HCT116 (cell line): ENCODE results near the gene INTS6L. TPM values are rescaled to one million over a fixed set of nuclear protein-coding genes. Genes with fewer than 3 reads are reported as not detected.

Source experiments
- ATAC-seq: fragments of 200-7000 bp; cut with Tn5 transposase; 2 replicates; pipeline ENCODE4 v1.9.1; 2020; ENCODE audit warnings: mild to moderate bottlenecking, moderate library complexity
- BruUV-seq: library from RNA; stranded (reverse); fragments of 400-500 nt; replicated peaks from 2 replicates; lab custom pipeline; 2021; lab: Mats Ljungman, UMichigan
- CTCF ChIA-PET: fragments of 300-600 bp; sonication (Branson Sonifier 250); formaldehyde crosslinking; loops from one replicate; lab custom pipeline; 2021; ENCODE audit warnings: antibody characterized with exemption; lab: Charles Lee
- POLR2A ChIA-PET: fragments of 300-600, 350-600 bp; sonication (Branson Sonifier 250); formaldehyde crosslinking; loops from one replicate; lab custom pipeline; 2021; ENCODE audit warnings: antibody characterized with exemption; lab: Charles Lee
- RAD21 ChIA-PET, 2 experiments: fragments of 300-600 bp; sonication (Branson Sonifier 250); formaldehyde crosslinking; loops; one replicate each; lab custom pipeline; 2023; ENCODE audit warnings: low total read pairs in 2 of 2; ENCODE audit not compliant: uncharacterized antibody in 2 of 2, unreplicated experiment in 2 of 2, low non-redundant PET in 1 of 2; lab: Charles Lee
- DNase-seq: peaks from one replicate; pipeline ENCODE4 v3.0.0-alpha.2; 2010; ENCODE audit warnings: low read depth, low spot score
- H2AFZ ChIP-seq: fragments of 200-600 bp; shearing (Covaris generic), sonication (generic); 2 replicates; pipeline ENCODE4 v1.6.1; 2017; ENCODE audit warnings: low read depth, mixed run types, mixed read lengths, antibody characterized with exemption, low read length; ENCODE audit not compliant: poor library complexity, severe bottlenecking
- H3K27ac ChIP-seq: 2 replicates; pipeline ENCODE4 v1.5.1; 2012; ENCODE audit warnings: low read depth, low read length
- H3K27me3 ChIP-seq: fragments of 200-600 bp; sonication (generic); 2 replicates; pipeline ENCODE4 v1.6.1; 2016; ENCODE audit warnings: mixed run types, low read length, mixed read lengths; ENCODE audit not compliant: insufficient read depth
- H3K36me3 ChIP-seq, 2 experiments: fragments of 200-500 bp in 1 of 2; fragments of 200-600 bp in 1 of 2; sonication (Bioruptor generic) in 1 of 2; sonication (generic) in 1 of 2; 2 replicates each; pipeline versions ENCODE4 v1.5.1 to v1.6.1; 2014 to 2016; ENCODE audit warnings: low read length in 2 of 2, inconsistent platforms in 1 of 2, mixed read lengths in 1 of 2, mixed run types in 1 of 2; ENCODE audit not compliant: insufficient read depth in 2 of 2, control insufficient read depth in 1 of 2
- H3K4me1 ChIP-seq, 2 experiments: fragments of 200-600 bp in 1 of 2; sonication (generic) in 1 of 2; 2 replicates each; pipeline versions ENCODE4 v1.5.1 to v1.6.1; 2012 to 2017; ENCODE audit warnings: low read length in 2 of 2, inconsistent platforms in 1 of 2, mild to moderate bottlenecking in 1 of 2, mixed read lengths in 1 of 2, mixed run types in 1 of 2, moderate library complexity in 1 of 2; ENCODE audit not compliant: insufficient read depth in 2 of 2, control insufficient read depth in 1 of 2
- H3K4me2 ChIP-seq: fragments of 200-600 bp; sonication (generic); 2 replicates; pipeline ENCODE4 v1.6.1; 2017; ENCODE audit warnings: mixed run types, low read length, mixed read lengths
- H3K4me3 ChIP-seq, 2 experiments: fragments of 200-600 bp in 1 of 2; sonication (generic) in 1 of 2; replicated peaks in 1 of 2; 2 replicates each; pipeline ENCODE4 v1.5.1; 2011 to 2016; ENCODE audit warnings: low read length in 2 of 2, control low read depth in 1 of 2, low read depth in 1 of 2, mild to moderate bottlenecking in 1 of 2, mixed read lengths in 1 of 2, mixed run types in 1 of 2
- H3K79me2 ChIP-seq: fragments of 200-600 bp; sonication (generic); 2 replicates; pipeline ENCODE4 v1.6.1; 2017; ENCODE audit warnings: mild to moderate bottlenecking, mixed run types, low read length, moderate library complexity, mixed read lengths; ENCODE audit not compliant: insufficient read depth
- H3K9ac ChIP-seq: fragments of 200-600 bp; sonication (generic); 2 replicates; pipeline ENCODE4 v1.6.1; 2016; ENCODE audit warnings: low read length, mixed read lengths
- H3K9me2 ChIP-seq: fragments of 200-600 bp; sonication (generic), shearing (Covaris generic); 2 replicates; pipeline ENCODE4 v1.6.1; 2017; ENCODE audit warnings: mixed run types, mild to moderate bottlenecking, moderate library complexity; ENCODE audit not compliant: insufficient read depth
- H3K9me3 ChIP-seq, 2 experiments: fragments of 200-500 bp in 1 of 2; fragments of 200-600 bp in 1 of 2; sonication (Bioruptor generic) in 1 of 2; sonication (generic) in 1 of 2; 2 replicates each; pipeline ENCODE4 v1.6.1; 2014 to 2017; ENCODE audit warnings: low read length in 2 of 2, mixed read lengths in 2 of 2, inconsistent platforms in 1 of 2, low read depth in 1 of 2, mild to moderate bottlenecking in 1 of 2, mixed run types in 1 of 2, moderate library complexity in 1 of 2; ENCODE audit not compliant: control insufficient read depth in 1 of 2, insufficient read depth in 1 of 2
- H4K20me1 ChIP-seq: fragments of 200-600 bp; sonication (generic), shearing (Covaris generic); 2 replicates; pipeline ENCODE4 v1.6.1; 2017; ENCODE audit warnings: mixed run types, mild to moderate bottlenecking, moderate library complexity; ENCODE audit not compliant: insufficient read depth
- SRF ChIP-seq: IDR thresholded peaks from 2 replicates; pipeline ENCODE4 v1.6.1; 2012; ENCODE audit warnings: low read depth
- intact Hi-C: fragments of 100-400 bp; cut with micrococcal nuclease; formaldehyde crosslinking; loops from 2 replicates; pipeline ENCODE4 v1.10.0; 2022
- total RNA-seq: library from RNA; stranded (reverse); gene quantifications from one replicate; pipeline ENCODE4 v1.2.1, GENCODE V29; 2021; ENCODE audit not compliant: unreplicated experiment

Gene INTS6L
- total RNA-seq, 1 experiment from 2014 or later: 3.6 TPM

DNA sequence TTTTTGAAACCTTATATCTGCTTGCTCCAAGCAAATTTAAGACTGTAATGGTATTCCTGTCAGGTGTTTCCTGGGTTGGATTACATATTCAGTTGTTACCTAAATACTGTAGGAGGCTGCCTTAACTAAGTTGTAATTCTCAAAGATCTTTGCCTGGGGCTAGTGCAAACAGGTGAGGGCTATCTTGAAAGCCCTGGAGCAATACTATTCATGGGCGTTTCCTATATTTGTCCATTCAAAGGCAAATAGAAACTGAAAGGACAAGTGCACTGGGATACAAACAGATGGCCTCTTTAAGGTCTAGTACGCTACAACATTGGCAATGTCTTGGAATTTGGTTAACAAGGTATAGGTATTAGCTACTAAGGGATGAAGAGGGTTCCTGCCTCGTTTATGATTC, 108.9 kb downstream of the INTS6L start:
- H3K9me2 ChIP-seq: no peaks in the 10 kb centered on the region
- no peaks in the 10 kb centered on the region for H4K20me1 ChIP-seq
- no peaks in the 10 kb centered on the region for H3K27me3 ChIP-seq
- no peaks in the 10 kb centered on the region for H3K79me2 ChIP-seq
- H3K4me2 ChIP-seq: no peak overlapping the region
- H3K4me1 ChIP-seq: no peaks in the 10 kb centered on the region
- no peak overlapping the region for H2AFZ ChIP-seq
- H3K9ac ChIP-seq: no peak overlapping the region
- no peak for ATAC-seq
- no peak for DNase-seq
- no peaks in the 10 kb centered on the region for H3K9me3 ChIP-seq
- CTCF ChIA-PET: no interaction called here
- RAD21 ChIA-PET: no interaction called here
- intact Hi-C loops: no loop called here
- TF ChIP-seq SRF: no peak
- H3K4me3 ChIP-seq: no peak overlapping the region
- no peaks in the 10 kb centered on the region for H3K36me3 ChIP-seq
- no TSS peak for BruUV-seq
- H3K27ac ChIP-seq: no peak overlapping the region
- POLR2A ChIA-PET: no interaction called here

Other genes with a start within 250 kb of the INTS6L start
- gene ETDC, start 211.2 kb upstream of the INTS6L start, total RNA-seq: not detected
- 4.4 TPM for gene ZNF75D, start 176.6 kb upstream of the INTS6L start, total RNA-seq
- gene ZNF449, start 175.9 kb upstream of the INTS6L start, total RNA-seq: 4.7 TPM
- gene SMIM10L2A, start 98.7 kb upstream of the INTS6L start, total RNA-seq: 1.5 TPM
- gene CT45A1, start 193.0 kb downstream of the INTS6L start, total RNA-seq: not detected
- gene CT45A3, start 247.5 kb downstream of the INTS6L start, total RNA-seq: 0.30 TPM